ENCODE measurements around the gene FIG4. TPM values are rescaled to one million over a fixed set of nuclear protein-coding genes. Genes with fewer than 3 reads are reported as not detected.

FIG4 gene
- polyA plus RNA-seq, 1 donor (not counting 4 experiments of a cell fraction or from before 2014, with no cell fraction given): 12.8 TPM

DNA sequence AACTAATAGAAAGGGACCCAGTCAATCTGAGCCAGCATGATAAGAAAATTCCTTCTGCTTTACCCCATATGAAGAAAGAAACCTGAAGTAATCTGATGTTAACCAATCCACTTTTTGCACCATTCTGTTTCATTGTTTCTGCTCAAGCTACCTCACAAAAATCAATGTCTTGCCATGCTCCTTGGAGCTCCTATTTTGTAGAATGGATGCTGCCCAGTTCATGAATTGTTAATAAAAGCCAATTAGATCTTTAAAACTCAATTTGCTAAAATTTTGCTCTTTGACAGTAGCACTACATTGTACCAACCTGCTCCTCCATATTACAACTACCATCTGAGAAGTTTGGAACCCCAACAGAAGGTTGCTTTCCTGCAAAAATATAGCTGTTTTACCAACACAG, 170.8 kb downstream of the FIG4 start:
- Histone ChIP-seq H3K4me1 (ENCODE audit: control insufficient read depth, extremely low read depth, insufficient read depth, low read length) (no peaks in the 10 kb centered on the region), H3K27ac (ENCODE audit: control insufficient read depth, insufficient read depth, low read length) (no peak overlapping the region), H3K9me1 (ENCODE audit: control insufficient read depth, extremely low read depth, insufficient read depth, low read length) (no peaks in the 10 kb centered on the region), H3K9ac (ENCODE audit: control insufficient read depth, extremely low read depth, insufficient read depth, low read length) (no peak overlapping the region), H3K27me3 (ENCODE audit: control insufficient read depth, extremely low read depth, insufficient read depth, low read length) (no peaks in the 10 kb centered on the region), H3K4me3 (ENCODE audit: control insufficient read depth in 2 of 3, extremely low read depth in 1 of 3, insufficient read depth in 2 of 3, low read depth in 1 of 3, low read length in 3 of 3) (no peak overlapping the region), H3K9me3 (ENCODE audit: control insufficient read depth, low read depth, low read length) (no peaks in the 10 kb centered on the region), H3K4me2 (ENCODE audit: control insufficient read depth, extremely low read depth, insufficient read depth, low read depth, low read length) (no peak overlapping the region), H3K79me2 (ENCODE audit: control insufficient read depth, insufficient read depth, low read length) (no peaks in the 10 kb centered on the region), H3K36me3 (ENCODE audit: control insufficient read depth in 2 of 2, extremely low read depth in 1 of 2, insufficient read depth in 2 of 2, low read length in 2 of 2) (no peaks in the 10 kb centered on the region), H2AFZ (ENCODE audit: control insufficient read depth, low read length) (no peak overlapping the region), H4K20me1 (ENCODE audit: control insufficient read depth, extremely low read depth, insufficient read depth, low read length) (no peaks in the 10 kb centered on the region)
- FAIRE-seq (no peak), DNase-seq (ENCODE audit: low read depth, low spot score) (no peak)
- dilution Hi-C loops (cut with MboI; ENCODE audit: extremely low pct_ligation_motif_present, low sequenced_read_pairs): no loop called here
- TF ChIP-seq CTCF (optimal IDR thresholded peaks at IDR 0.05 in 1 of 3, IDR thresholded peaks at IDR 0.05 in 1 of 3, conservative IDR thresholded peaks at IDR 0.05 in 1 of 3; ENCODE audit: extremely low read depth in 1 of 3, insufficient read depth in 2 of 3, low read length in 3 of 3) (no peak), EZH2 (IDR thresholded peaks at IDR 0.05; ENCODE audit: low read length) (no peak)

DNA sequence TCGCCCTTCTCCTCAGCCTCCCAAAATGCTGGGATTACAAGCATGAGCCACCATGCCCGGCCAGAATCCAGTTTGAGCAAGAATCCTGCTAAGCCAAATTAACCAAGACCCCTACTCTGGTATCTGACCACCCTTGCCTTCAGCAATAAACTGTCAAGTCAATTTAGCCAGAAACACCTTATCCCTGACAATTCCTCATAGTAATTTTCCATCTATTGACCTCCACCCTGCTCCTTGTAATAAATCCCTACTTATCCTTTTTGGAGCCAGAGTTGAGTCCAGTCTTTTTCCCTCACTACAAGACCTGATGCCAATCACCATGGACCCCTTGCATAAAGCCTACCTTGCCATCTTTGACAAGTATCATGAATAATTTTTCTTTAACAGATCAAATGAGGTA, 173.0 kb downstream of the FIG4 start:
- H3K9ac ChIP-seq (ENCODE audit: control insufficient read depth, extremely low read depth, insufficient read depth, low read length): no peak overlapping the region
- FAIRE-seq: no peak

More for the DNA sequence above, 173.0 kb downstream of the FIG4 start:
- H4K20me1 ChIP-seq (ENCODE audit: control insufficient read depth, extremely low read depth, insufficient read depth, low read length): no peaks in the 10 kb centered on the region
- no peaks in the 10 kb centered on the region for H3K4me1 ChIP-seq (ENCODE audit: control insufficient read depth, extremely low read depth, insufficient read depth, low read length)
- no peak overlapping the region for H3K27ac ChIP-seq (ENCODE audit: control insufficient read depth, insufficient read depth, low read length)
- no peak for DNase-seq (ENCODE audit: low read depth, low spot score)
- no peaks in the 10 kb centered on the region for H3K27me3 ChIP-seq (ENCODE audit: control insufficient read depth, extremely low read depth, insufficient read depth, low read length)
- H3K79me2 ChIP-seq (ENCODE audit: control insufficient read depth, insufficient read depth, low read length): no peaks in the 10 kb centered on the region
- no peak for TF ChIP-seq EZH2 (IDR thresholded peaks at IDR 0.05; ENCODE audit: low read length)
- no peak for TF ChIP-seq CTCF (optimal IDR thresholded peaks at IDR 0.05 in 1 of 3, IDR thresholded peaks at IDR 0.05 in 1 of 3, conservative IDR thresholded peaks at IDR 0.05 in 1 of 3; ENCODE audit: extremely low read depth in 1 of 3, insufficient read depth in 2 of 3, low read length in 3 of 3)
- dilution Hi-C loops (cut with MboI; ENCODE audit: extremely low pct_ligation_motif_present, low sequenced_read_pairs): no loop called here
- no peaks in the 10 kb centered on the region for H3K9me3 ChIP-seq (ENCODE audit: control insufficient read depth, low read depth, low read length)
- no peak overlapping the region for H3K4me3 ChIP-seq (ENCODE audit: control insufficient read depth in 2 of 3, extremely low read depth in 1 of 3, insufficient read depth in 2 of 3, low read depth in 1 of 3, low read length in 3 of 3)
- no peak overlapping the region for H2AFZ ChIP-seq (ENCODE audit: control insufficient read depth, low read length)
- no peak overlapping the region for H3K4me2 ChIP-seq (ENCODE audit: control insufficient read depth, extremely low read depth, insufficient read depth, low read depth, low read length)
- H3K36me3 ChIP-seq (ENCODE audit: control insufficient read depth in 2 of 2, extremely low read depth in 1 of 2, insufficient read depth in 2 of 2, low read length in 2 of 2): no peaks in the 10 kb centered on the region
- H3K9me1 ChIP-seq (ENCODE audit: control insufficient read depth, extremely low read depth, insufficient read depth, low read length): no peaks in the 10 kb centered on the region
